K562 (cell line): ENCODE data around the gene RPUSD1. TPM values are rescaled to one million over a fixed set of nuclear protein-coding genes. Genes with fewer than 3 reads are reported as not detected.

Source experiments
- ATAC-seq: fragments of 200-7000 bp; cut with Tn5 transposase; 3 replicates; pipeline ENCODE4 v1.9.1; 2020; ENCODE audit warnings: moderate library complexity
- BruUV-seq: library from RNA; stranded (reverse); fragments of 400-500 nt; replicated peaks from 2 replicates; lab custom pipeline; 2021; lab: Mats Ljungman, UMichigan
- CTCF ChIA-PET: fragments of 300-600 bp; formaldehyde crosslinking; extraction: SDS; loops from one replicate; lab custom pipeline; 2021; ENCODE audit warnings: low intra/inter-chr PET ratio; lab: Yijun Ruan, JAX
- POLR2A ChIA-PET: fragments of 300-600, 350-650 bp; sonication (Branson Sonifier 250); formaldehyde crosslinking; extraction: SDS; loops from one replicate; lab custom pipeline; 2021; ENCODE audit warnings: antibody characterized with exemption, inconsistent platforms; lab: Yijun Ruan, JAX
- DNase-seq, 4 experiments: peaks; one replicate each; pipeline versions ENCODE4 v3.0.0 to v3.0.0-alpha.2; 2011 to 2018; ENCODE audit warnings: low spot score in 3 of 4, mixed read lengths in 3 of 4; ENCODE audit errors: extremely low read depth in 1 of 4
- FAIRE-seq: peaks from 2 replicates; lab custom pipeline; 2011; peaks lifted over from hg19 to GRCh38; lab: Jason Lieb, UNC
- H2AFZ ChIP-seq: 2 replicates; pipeline ENCODE4 v1.6.0; 2011; ENCODE audit warnings: low read depth, low read length, control low read depth, inconsistent platforms
- H3K27ac ChIP-seq: fragments of 200-600 bp; 3 replicates; pipeline ENCODE4 v1.8.0; 2011; ENCODE audit warnings: low read depth, mild to moderate bottlenecking, control low read depth, inconsistent platforms, low read length, moderate library complexity, mixed read lengths; ENCODE audit errors: extremely low read depth
- H3K27me3 ChIP-seq, 2 experiments: fragments of 300-600 bp in 1 of 2; 2 replicates in 1 of 2; 3 replicates in 1 of 2; pipeline versions ENCODE4 v1.6.0 to v1.8.0; 2011; ENCODE audit warnings: inconsistent platforms in 2 of 2, low read length in 2 of 2, mild to moderate bottlenecking in 1 of 2, mixed read lengths in 1 of 2, moderate library complexity in 1 of 2; ENCODE audit not compliant: control insufficient read depth in 2 of 2, insufficient read depth in 2 of 2
- H3K36me3 ChIP-seq: fragments of 300-600 bp; 3 replicates; pipeline ENCODE4 v1.8.0; 2011; ENCODE audit warnings: mild to moderate bottlenecking, low read length, inconsistent platforms; ENCODE audit not compliant: control insufficient read depth, insufficient read depth
- H3K4me1 ChIP-seq, 2 experiments: fragments of 200-600 bp in 1 of 2; replicated peaks in 1 of 2; 2 replicates in 1 of 2; 3 replicates in 1 of 2; pipeline versions ENCODE4 v1.5.1 to v1.8.0; 2011; ENCODE audit warnings: inconsistent platforms in 2 of 2, low read length in 2 of 2, mild to moderate bottlenecking in 1 of 2, mixed read lengths in 1 of 2, moderate library complexity in 1 of 2; ENCODE audit not compliant: control insufficient read depth in 2 of 2, insufficient read depth in 2 of 2
- H3K4me2 ChIP-seq: 2 replicates; pipeline ENCODE4 v1.6.1; 2011; ENCODE audit warnings: low read length, control low read depth, inconsistent platforms, mixed read lengths; ENCODE audit not compliant: insufficient read depth
- H3K4me3 ChIP-seq: fragments of 200-600 bp; sonication (generic), shearing (Covaris generic); 2 replicates; pipeline ENCODE4 v1.5.1; 2016; ENCODE audit warnings: control low read depth, inconsistent platforms
- H3K79me2 ChIP-seq: fragments of 200-600 bp; 3 replicates; pipeline ENCODE4 v1.8.0; 2011; ENCODE audit warnings: low read length, inconsistent platforms; ENCODE audit not compliant: control insufficient read depth, insufficient read depth
- H3K9ac ChIP-seq, 2 experiments: 2 replicates each; pipeline versions ENCODE4 v1.6.0 to v1.6.1; 2011; ENCODE audit warnings: low read depth in 2 of 2, low read length in 2 of 2, control low read depth in 1 of 2, inconsistent platforms in 1 of 2, mild to moderate bottlenecking in 1 of 2, mixed read lengths in 1 of 2; ENCODE audit not compliant: insufficient read depth in 1 of 2
- H3K9me1 ChIP-seq: one replicate; pipeline ENCODE4 v1.6.0; 2011; ENCODE audit warnings: inconsistent platforms, mild to moderate bottlenecking, low read length, moderate library complexity; ENCODE audit not compliant: control insufficient read depth, insufficient read depth
- H3K9me3 ChIP-seq: replicated peaks from 2 replicates; pipeline ENCODE4 v1.5.1; 2011; ENCODE audit warnings: low read depth, low read length, inconsistent platforms; ENCODE audit not compliant: control insufficient read depth, insufficient read depth
- H4K20me1 ChIP-seq: replicated peaks from 2 replicates; pipeline ENCODE4 v1.6.1; 2011; ENCODE audit warnings: low read length, inconsistent platforms, mixed read lengths; ENCODE audit not compliant: control insufficient read depth, insufficient read depth
- BHLHE40 ChIP-seq: IDR thresholded peaks from 2 replicates; pipeline ENCODE4 v1.6.1; 2011; ENCODE audit warnings: low read length, improper control_type of control experiment
- ELF1 ChIP-seq: fragments of 200-800 bp; sonication (Bioruptor generic); IDR thresholded peaks from 2 replicates; pipeline ENCODE4 v1.6.1; 2016; ENCODE audit warnings: missing genetic modification characterization, missing compliant biosample characterization
- ESRRA ChIP-seq: fragments of 450-650 bp; IDR thresholded peaks from 2 replicates; pipeline ENCODE4 v1.6.1; 2014; ENCODE audit warnings: low read depth, mild to moderate bottlenecking, moderate library complexity, borderline replicate concordance
- KDM2B ChIP-seq: fragments of 250-450 bp; sonication (Bioruptor Pico); IDR thresholded peaks from 2 replicates; pipeline ENCODE4 v1.8.0; 2021; ENCODE audit warnings: mild to moderate bottlenecking, moderate library complexity
- KDM5B ChIP-seq: fragments of 200-600 bp; sonication (generic); IDR thresholded peaks from 2 replicates; pipeline ENCODE4 v1.6.1; 2012; ENCODE audit warnings: low read depth, mild to moderate bottlenecking, moderate library complexity, low read length, control low read depth, inconsistent platforms; ENCODE audit not compliant: insufficient replicate concordance
- MAZ ChIP-seq, 2 experiments: fragments of 450-650 bp in 1 of 2; sonication (generic) in 1 of 2; formaldehyde crosslinking; IDR thresholded peaks in 1 of 2; conservative IDR thresholded peaks in 1 of 2; 2 replicates each; pipeline versions ENCODE4 v1.4.0 to v1.5.0; 2020; ENCODE audit warnings: mild to moderate bottlenecking in 1 of 2, missing genetic modification reagents in 1 of 2
- POLR2G ChIP-seq: fragments of 200-400 bp; formaldehyde crosslinking; IDR thresholded peaks from 2 replicates; pipeline ENCODE4 v1.6.1; 2017; ENCODE audit warnings: low read depth, mild to moderate bottlenecking, antibody characterized with exemption, low read length, moderate library complexity
- RAD51 ChIP-seq: fragments of 450-650 bp; IDR thresholded peaks from 2 replicates; pipeline ENCODE4 v1.7.1; 2016; ENCODE audit warnings: low read depth, mild to moderate bottlenecking, borderline replicate concordance
- TCF3 ChIP-seq: sonication (generic); formaldehyde crosslinking; IDR thresholded peaks from 2 replicates; pipeline ENCODE4 v1.4.0; 2020; ENCODE audit warnings: mild to moderate bottlenecking, missing genetic modification reagents
- TGIF2 ChIP-seq: sonication (generic); formaldehyde crosslinking; IDR thresholded peaks from 2 replicates; pipeline ENCODE4 v1.8.1; 2022; ENCODE audit warnings: mild to moderate bottlenecking, missing genetic modification reagents, moderate library complexity
- THRAP3 ChIP-seq: fragments of 450-650 bp; IDR thresholded peaks from 2 replicates; pipeline ENCODE4 v1.6.1; 2016; ENCODE audit warnings: mild to moderate bottlenecking, inconsistent platforms, borderline replicate concordance
- ZFX ChIP-seq: sonication (generic); formaldehyde crosslinking; IDR thresholded peaks from 2 replicates; pipeline ENCODE4 v1.8.0; 2022; ENCODE audit warnings: mild to moderate bottlenecking, missing genetic modification reagents, moderate library complexity
- ZNF384 ChIP-seq: IDR thresholded peaks from 2 replicates; pipeline ENCODE4 v1.6.1; 2012; ENCODE audit warnings: low read depth, low read length, improper control_type of control experiment
- WGBS: fragments of 100-300 bp; shearing (Covaris generic); methylation state at CpG from one replicate; pipeline ENCODE4 v1.1.6; 2016; ENCODE audit warnings: low coverage, mixed read lengths; ENCODE audit not compliant: insufficient coverage; ENCODE audit errors: missing lambda C conversion rate; 5-methylcytosine and 5-hydroxymethylcytosine counted together
- in situ Hi-C: fragments of 300-500 bp; cut with MboI; formaldehyde crosslinking; loops from 4 replicates; pipeline ENCODE4 v1.15.0; 2018; ENCODE audit warnings: inconsistent platforms, mixed read lengths
- intact Hi-C: fragments of 100-400 bp; cut with micrococcal nuclease; formaldehyde crosslinking; loops from 2 replicates; pipeline ENCODE4 v1.14.2; 2022
- polyA plus RNA-seq, 8 experiments: library from polyadenylated mRNA; depleted of rRNA in 4 of 8; stranded (reverse) in 5 of 8; unstranded in 3 of 8; fragments of >200 nt; fragmentation: Nextera tagmentation in 2 of 8; fragmentation: Illumina TruSeq in 1 of 8; extraction: Ambion mirVana in 2 of 8; extraction: Trizol in 1 of 8; gene quantifications; 2 replicates each; pipeline versions ENCODE4 v1.2.1 to v1.2.3, GENCODE V29; 2011 to 2014; ENCODE audit warnings: inconsistent platforms in 1 of 8, missing spikeins in 1 of 8
- total RNA-seq, 7 experiments: library from RNA; depleted of rRNA in 6 of 7; stranded (reverse); fragments of >200 nt in 6 of 7; fragmentation: Illumina TruSeq in 2 of 7; extraction: Trizol in 2 of 7; gene quantifications; 2 replicates each; pipeline versions ENCODE4 v1.2.1 to v1.2.3, GENCODE V29; 2011 to 2021; ENCODE audit warnings: low replicate concordance in 1 of 7
- TF ChIP-seq, protein P1 (sequence below): fragments of 250-450 bp; sonication (Bioruptor Pico); IDR thresholded peaks from 2 replicates; pipeline ENCODE4 v1.4.0; 2020
- TF ChIP-seq, protein P2 (sequence below): fragments of 250-450 bp; sonication (Bioruptor Pico); IDR thresholded peaks from 2 replicates; pipeline ENCODE4 v1.5.1; 2021; ENCODE audit warnings: mild to moderate bottlenecking

Gene RPUSD1
- total and polyA plus RNA-seq, 9 of the 15 experiments (the other 6 are each of a cell fraction or from before 2014, with no cell fraction given): 0.45 to 56.6 (median 12.0) TPM

DNA sequence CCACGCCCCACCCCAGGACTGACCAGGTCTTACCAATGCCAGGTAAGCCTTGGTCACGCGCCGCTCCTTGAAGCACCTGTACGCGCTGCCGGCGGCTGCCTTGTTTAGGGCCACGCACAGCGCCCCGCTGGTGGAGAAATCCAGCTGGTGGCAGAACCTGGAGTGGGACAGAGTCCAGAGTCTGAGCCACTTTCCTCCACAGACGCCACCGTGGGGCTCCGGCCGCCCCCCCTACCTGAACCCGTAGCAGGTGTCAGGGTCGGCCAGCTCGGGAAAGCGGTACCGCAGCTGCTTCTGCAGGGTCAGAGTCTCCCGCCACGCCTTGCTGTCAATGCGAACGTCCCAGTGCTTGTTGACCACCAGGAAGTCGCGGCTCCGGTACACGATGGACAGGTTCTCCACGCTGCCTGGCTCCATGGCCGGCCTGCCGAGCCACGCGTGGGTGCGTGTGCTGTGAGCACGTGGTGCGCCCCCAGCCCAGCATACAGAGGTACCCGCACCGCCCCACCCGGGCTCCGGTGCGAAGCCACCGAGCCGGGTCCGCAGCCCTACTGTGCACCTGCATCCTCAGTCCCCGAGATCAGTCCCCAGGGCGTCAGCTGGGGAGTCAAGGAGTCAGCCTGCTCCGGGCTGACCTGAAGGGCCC is 737 bp downstream of the RPUSD1 start (continued):
- TF ChIP-seq KDM2B (CRISPR knock-in tag): no peak
- TF ChIP-seq ZFX (CRISPR knock-in tag): peak; percentile 3; the same call in 1 of the 2 replicates

DNA sequence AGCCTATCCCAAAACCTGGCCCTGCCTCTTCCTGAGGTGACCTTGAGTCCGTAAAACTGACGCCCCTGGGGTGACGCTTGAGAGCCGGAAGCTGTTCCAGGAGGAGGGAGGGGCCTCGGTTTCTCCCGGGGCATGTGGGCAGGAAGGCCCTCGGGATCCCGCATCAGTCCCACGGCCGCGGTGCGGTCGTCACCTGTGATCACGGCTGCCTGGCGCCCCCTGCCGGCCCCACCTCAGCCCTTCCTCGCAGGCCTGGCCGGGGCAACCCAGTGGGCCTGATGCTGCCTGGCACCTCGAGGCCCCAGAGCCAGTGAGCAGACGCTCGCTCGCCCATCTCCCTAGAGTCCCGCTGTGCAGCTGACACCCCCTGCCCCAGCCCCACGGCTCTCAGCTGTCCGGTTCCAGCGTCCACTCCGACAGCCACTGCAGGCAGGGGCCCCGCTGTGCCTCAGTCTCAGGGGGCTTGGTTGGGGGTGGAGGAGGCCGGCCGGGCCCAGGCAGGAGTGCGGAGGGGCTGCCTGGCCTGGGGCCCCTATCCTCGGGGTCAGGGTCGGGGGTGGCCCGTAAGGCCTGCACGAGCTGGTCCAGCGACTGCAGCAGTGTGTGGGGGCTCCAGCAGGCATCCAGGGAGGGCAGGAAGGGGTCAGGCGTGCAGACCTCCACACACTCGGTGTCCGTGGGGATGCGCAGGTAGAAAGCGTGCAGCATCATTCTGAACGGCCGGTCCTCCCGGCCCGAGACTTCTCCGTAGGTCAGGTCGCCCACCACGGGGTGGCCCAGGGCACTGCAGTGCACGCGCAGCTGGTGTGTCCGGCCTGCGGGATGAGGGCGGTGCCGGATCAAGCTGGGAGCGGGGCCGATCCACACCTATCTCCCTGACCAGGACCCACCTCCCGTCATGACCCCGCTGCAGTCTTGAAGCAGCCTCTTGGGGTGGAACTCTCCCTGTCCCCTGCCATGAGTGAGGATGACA is 2.3 kb downstream of the RPUSD1 start:
- H2AFZ ChIP-seq: no peak overlapping the region
- intact Hi-C loops: loop anchor here (1.0 kb wide), 2 partner anchors 41 to 75 kb away; no protein-coding TSS in a partner anchor
- ATAC-seq (peak; percentile 76), DNase-seq (peak; percentile 62 to 82 (median 70)), FAIRE-seq (no peak)
- peaks cover 43% of the 10 kb centered on the region; the same call in 2 of the 3 replicates for H3K36me3 ChIP-seq
- BruUV-seq: TSS peak; percentile 54
- in situ Hi-C loops: loop anchor here (5.0 kb wide), 2 partner anchors 44 to 74 kb away; partner anchors contain the start of gene CIAO3
- H3K27ac ChIP-seq: no peak overlapping the region
- H3K79me2 ChIP-seq: peaks cover 29% of the 10 kb centered on the region
- no peaks in the 10 kb centered on the region for H3K9me1 ChIP-seq
- ChIA-PET POLR2A (interaction anchor here (1.1 to 1.3 kb wide), 2 partner anchors 10 to 12 kb away, joined by 3 to 4 read pairs; no protein-coding TSS in a partner anchor), CTCF (interaction anchor here (0.6 to 3.9 kb wide), 4 partner anchors 52 to 90 kb away, joined by 3 to 73 read pairs (median 6); partner anchors contain the start of gene METRN)
- H3K4me3 ChIP-seq: no peak overlapping the region
- peaks cover 16 to 95% of the 10 kb centered on the region in 2 experiments; a peak in 4 of 5 replicates for H3K4me1 ChIP-seq
- H4K20me1 ChIP-seq: peaks cover 11% of the 10 kb centered on the region
- H3K4me2 ChIP-seq: no peak overlapping the region
- peaks cover 0 to 2% of the 10 kb centered on the region in 2 experiments; a peak in 2 of 5 replicates for H3K27me3 ChIP-seq
- WGBS: 58% methylated on average over 36 of the region's 58 CpGs
- H3K9me3 ChIP-seq: no peaks in the 10 kb centered on the region
- H3K9ac ChIP-seq: peak overlapping the region in 1 of 2 experiments; percentile 97; a peak in 2 of 4 replicates
- TF ChIP-seq, protein P1, sequence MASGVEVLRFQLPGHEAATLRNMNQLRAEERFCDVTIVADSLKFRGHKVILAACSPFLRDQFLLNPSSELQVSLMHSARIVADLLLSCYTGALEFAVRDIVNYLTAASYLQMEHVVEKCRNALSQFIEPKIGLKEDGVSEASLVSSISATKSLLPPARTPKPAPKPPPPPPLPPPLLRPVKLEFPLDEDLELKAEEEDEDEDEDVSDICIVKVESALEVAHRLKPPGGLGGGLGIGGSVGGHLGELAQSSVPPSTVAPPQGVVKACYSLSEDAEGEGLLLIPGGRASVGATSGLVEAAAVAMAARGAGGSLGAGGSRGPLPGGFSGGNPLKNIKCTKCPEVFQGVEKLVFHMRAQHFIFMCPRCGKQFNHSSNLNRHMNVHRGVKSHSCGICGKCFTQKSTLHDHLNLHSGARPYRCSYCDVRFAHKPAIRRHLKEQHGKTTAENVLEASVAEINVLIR (CRISPR knock-in tag): no peak
- TF ChIP-seq KDM5B (no peak), MAZ (CRISPR knock-in tag; conservative IDR thresholded peaks at IDR 0.05 in 1 of 2, IDR thresholded peaks at IDR 0.05 in 1 of 2) (peak; percentile 14 to 75; a peak in 3 of 4 replicates), TGIF2 (CRISPR knock-in tag) (no peak), BHLHE40 (no peak), ELF1 (tag) (no peak), ZNF384 (no peak), ESRRA (peak; percentile 93), THRAP3 (0 out of 2 replicates have a peak, but pooled peaks have one; percentile 59), POLR2G (no peak), RAD51 (no peak), TCF3 (no peak)
- TF ChIP-seq, protein P2, sequence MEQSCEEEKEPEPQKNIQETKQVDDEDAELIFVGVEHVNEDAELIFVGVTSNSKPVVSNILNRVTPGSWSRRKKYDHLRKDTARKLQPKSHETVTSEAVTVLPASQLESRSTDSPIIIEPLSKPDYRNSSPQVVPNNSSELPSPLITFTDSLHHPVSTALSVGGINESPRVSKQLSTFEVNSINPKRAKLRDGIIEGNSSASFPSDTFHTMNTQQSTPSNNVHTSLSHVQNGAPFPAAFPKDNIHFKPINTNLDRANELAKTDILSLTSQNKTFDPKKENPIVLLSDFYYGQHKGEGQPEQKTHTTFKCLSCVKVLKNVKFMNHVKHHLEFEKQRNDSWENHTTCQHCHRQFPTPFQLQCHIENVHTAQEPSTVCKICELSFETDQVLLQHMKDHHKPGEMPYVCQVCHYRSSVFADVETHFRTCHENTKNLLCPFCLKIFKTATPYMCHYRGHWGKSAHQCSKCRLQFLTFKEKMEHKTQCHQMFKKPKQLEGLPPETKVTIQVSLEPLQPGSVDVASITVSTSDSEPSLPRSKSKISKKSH: no peak
